ENCODE results near the gene SIRT4. TPM values are rescaled to one million over a fixed set of nuclear protein-coding genes. Genes with fewer than 3 reads are reported as not detected.

Gene SIRT4
- polyA plus RNA-seq, 1 of the 3 experiments (the other 2 are of a cell fraction), result 1.1 TPM

DNA sequence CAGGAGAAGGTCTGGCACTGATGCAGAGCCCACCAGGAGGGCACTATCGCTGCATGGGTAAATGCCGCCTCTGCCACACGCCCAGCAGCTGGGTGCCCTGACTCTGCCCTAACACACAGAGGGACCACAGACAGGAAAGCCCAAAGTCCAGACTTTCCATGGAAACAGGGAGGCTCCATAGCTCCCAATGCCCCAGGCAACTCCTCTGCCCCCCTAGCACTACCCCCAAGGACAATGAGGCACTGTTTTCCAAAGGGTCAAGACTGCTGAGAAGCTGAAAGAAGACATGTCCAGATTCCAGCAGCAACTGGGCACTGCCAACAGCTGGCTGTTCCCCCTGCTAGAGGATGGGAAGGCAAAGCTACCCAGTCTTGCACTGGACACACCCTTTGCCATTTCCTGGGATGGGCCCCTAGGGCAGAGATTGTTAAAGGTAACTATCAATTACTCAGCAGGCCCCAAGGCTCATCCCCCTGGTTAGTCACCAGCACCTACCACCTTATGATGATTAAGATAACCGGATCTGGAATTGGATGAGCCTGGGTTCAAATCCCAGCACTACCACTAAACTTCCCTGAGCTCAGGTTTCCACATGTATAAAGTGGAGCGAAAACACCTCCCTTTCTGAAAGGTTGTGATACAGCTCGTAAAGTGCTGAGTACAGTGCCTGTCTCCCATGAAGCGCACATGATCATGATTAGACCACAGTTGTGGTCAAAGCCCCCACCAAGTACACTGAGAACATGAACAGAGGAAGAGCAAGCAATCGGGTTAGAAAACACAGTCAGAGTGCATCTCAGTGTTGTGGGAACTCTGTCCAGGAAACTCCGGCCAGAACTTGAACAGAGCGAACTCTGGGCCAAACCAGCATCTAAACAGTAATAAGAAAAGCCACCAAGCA, 39.9 kb upstream of the SIRT4 start (continued):
- no peak for TF ChIP-seq REST (IDR thresholded peaks at IDR 0.05; ENCODE audit: low read depth, low read length)
- no peak for TF ChIP-seq RCOR1 (IDR thresholded peaks at IDR 0.05; ENCODE audit: low read length)
- TF ChIP-seq SMC3 (IDR thresholded peaks at IDR 0.05; ENCODE audit: low read depth, low read length), result no peak

DNA sequence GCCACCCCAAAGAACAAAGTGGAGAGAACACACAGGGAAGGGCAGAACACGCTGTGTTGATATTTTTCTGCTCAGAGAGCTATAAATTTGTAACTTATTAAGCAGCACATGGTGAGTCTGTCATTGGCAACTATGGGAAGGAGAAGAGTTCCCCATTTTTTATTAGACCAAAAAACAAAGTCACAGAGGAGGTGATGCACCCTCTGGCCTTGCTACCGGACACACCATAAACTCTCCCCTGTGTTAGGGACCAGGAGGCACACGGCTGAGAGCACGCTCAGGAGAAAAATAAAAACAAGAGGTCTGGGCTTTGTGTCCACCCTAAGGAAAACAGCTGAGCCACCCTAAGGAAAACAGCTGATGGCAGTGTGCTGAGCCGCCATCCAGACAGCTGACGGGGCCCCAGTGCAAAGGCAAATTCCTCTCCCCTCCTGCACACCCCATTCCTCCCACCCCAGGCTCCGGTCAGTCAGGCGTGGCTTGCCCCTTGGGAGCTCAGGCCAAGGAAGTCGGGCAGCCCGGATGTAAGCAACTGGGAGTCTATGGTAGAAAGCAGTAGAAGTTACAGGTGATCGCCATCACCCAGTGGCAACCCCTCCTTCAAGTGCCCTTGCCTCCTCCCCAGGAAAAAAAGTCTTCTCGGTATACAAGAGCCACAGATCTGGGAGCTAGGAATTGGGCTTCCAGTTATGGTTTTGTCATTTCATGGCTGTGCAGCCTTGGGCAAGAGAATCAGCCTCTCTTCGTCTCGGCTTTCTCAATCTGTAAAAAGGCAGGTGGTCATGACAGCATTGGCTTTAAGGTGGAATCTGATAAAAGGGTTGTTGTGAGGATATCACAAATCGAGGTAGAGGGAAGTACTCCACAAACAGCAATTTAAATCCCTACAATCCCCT, 39.0 kb upstream of the SIRT4 start:
- H3K27ac ChIP-seq (ENCODE audit: low read depth in 2 of 2, low read length in 1 of 2), result peak overlapping the region in 1 of 2 experiments; percentile 57; a peak in 2 of 4 replicates
- no peak overlapping the region for H2AFZ ChIP-seq (ENCODE audit: low read depth)
- H3K9me3 ChIP-seq, result no peaks in the 10 kb centered on the region
- no peaks in the 10 kb centered on the region for H3K9me2 ChIP-seq
- peaks cover 26% of the 10 kb centered on the region for H3F3A ChIP-seq (replicated peaks; ENCODE audit: insufficient read depth)
- H3K4me3 ChIP-seq (ENCODE audit: low read depth in 2 of 2, low read length in 1 of 2), result peak overlapping the region; percentile 73 to 83; a peak in 3 of 4 replicates
- CTCF ChIA-PET, result interaction anchor here (1.0 to 21.5 kb wide), 7 partner anchors 19 to 73 kb away, joined by 3 to 618 read pairs (median 15); partner anchors contain the start of genes RNU4-2, RPLP0 and SIRT4
- H3K4me2 ChIP-seq, result peak overlapping the region; percentile 96
- POLR2A ChIA-PET, result interaction anchor here (0.7 to 6.9 kb wide), 3 partner anchors 28 to 62 kb away, joined by 3 to 53 read pairs (median 4); partner anchors contain the start of genes RNU4-2 and RPLP0
- peaks cover 22 to 37% of the 10 kb centered on the region in 2 experiments; a peak in 3 of 4 replicates for H3K4me1 ChIP-seq (ENCODE audit: control insufficient read depth in 1 of 2, insufficient read depth in 2 of 2, low read depth in 1 of 2, low read length in 1 of 2)
- no peak for DNase-seq
- 72% methylated on average over 15 of the region's 15 CpGs for whole genome bisulfite sequencing (ENCODE audit: low lambda C conversion rate)
- peak overlapping the region; percentile 92 for H3K9ac ChIP-seq
- TF ChIP-seq, protein P1, sequence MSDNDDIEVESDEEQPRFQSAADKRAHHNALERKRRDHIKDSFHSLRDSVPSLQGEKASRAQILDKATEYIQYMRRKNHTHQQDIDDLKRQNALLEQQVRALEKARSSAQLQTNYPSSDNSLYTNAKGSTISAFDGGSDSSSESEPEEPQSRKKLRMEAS (IDR thresholded peaks at IDR 0.05; ENCODE audit: low read depth), result no peak
- TF ChIP-seq MEF2A (IDR thresholded peaks at IDR 0.05; ENCODE audit: borderline replicate concordance, low read depth) (no peak), SMC3 (IDR thresholded peaks at IDR 0.05; ENCODE audit: low read depth, low read length) (no peak)
- H3K27me3 ChIP-seq (ENCODE audit: insufficient read depth), result no peaks in the 10 kb centered on the region
- H4K20me1 ChIP-seq (ENCODE audit: insufficient read depth), result peaks cover 63% of the 10 kb centered on the region
- peaks cover 2 to 7% of the 10 kb centered on the region in 2 experiments for H3K36me3 ChIP-seq (replicated peaks in 1 of 2; ENCODE audit: control insufficient read depth in 1 of 2, insufficient read depth in 2 of 2, low read length in 1 of 2)
- H3K79me2 ChIP-seq (ENCODE audit: insufficient read depth), result peaks cover 74% of the 10 kb centered on the region

Data from SK-N-SH (cell line).